Measurements from ENCODE around the gene TOM1L2.

- TF ChIP-seq CTCF (conservative IDR thresholded peaks at IDR 0.05 in 1 of 2, IDR thresholded peaks at IDR 0.05 in 1 of 2; ENCODE audit: low read depth in 1 of 2, low read length in 2 of 2) (no peak), EZH2 (IDR thresholded peaks at IDR 0.05; ENCODE audit: low read length, missing control alignments) (no peak)
These were observed 161.9 kb downstream of the TOM1L2 start for GRCh38 chr17:17810084-17810894.

All from fibroblast of lung (primary cell).